HepG2 (cell line): ENCODE data around the gene GRIK5. TPM values are rescaled to one million over a fixed set of nuclear protein-coding genes. Genes with fewer than 3 reads are reported as not detected.

Experiments used
- ATAC-seq: fragments of 200-7000 bp; cut with Tn5 transposase; 3 replicates; pipeline ENCODE4 v1.9.1; 2020; ENCODE audit warnings: mild to moderate bottlenecking, moderate library complexity
- BruUV-seq: library from RNA; stranded (reverse); fragments of 400-500 nt; replicated peaks from 2 replicates; lab custom pipeline; 2021; lab: Mats Ljungman, UMichigan
- CTCF ChIA-PET: fragments of 300-600 bp; formaldehyde crosslinking; extraction: SDS; loops from one replicate; lab custom pipeline; 2021; ENCODE audit warnings: low total read pairs, inconsistent platforms, low intra/inter-chr PET ratio; lab: Yijun Ruan, JAX
- POLR2A ChIA-PET: fragments of 350-600 bp; sonication (Branson Sonifier 250); formaldehyde crosslinking; loops from one replicate; lab custom pipeline; 2020; ENCODE audit warnings: antibody characterized with exemption, inconsistent platforms; lab: Yijun Ruan, JAX
- DNase-seq: peaks from one replicate; pipeline ENCODE4 v3.0.0-alpha.2; 2015; ENCODE audit warnings: low spot score
- FAIRE-seq: peaks from 3 replicates; lab custom pipeline; 2011; peaks lifted over from hg19 to GRCh38; lab: Jason Lieb, UNC
- H2AFZ ChIP-seq: one replicate; pipeline ENCODE4 v1.6.1; 2011; ENCODE audit warnings: low read length, inconsistent platforms
- H3K27ac ChIP-seq: fragments of 300-600 bp; 3 replicates; pipeline ENCODE4 v1.8.0; 2011; ENCODE audit warnings: mixed run types, mild to moderate bottlenecking, mixed read lengths, low read length, inconsistent platforms; ENCODE audit not compliant: insufficient read depth; ENCODE audit errors: extremely low read length
- H3K27me3 ChIP-seq, 2 experiments: fragments of 200-600 bp in 1 of 2; 2 replicates in 1 of 2; 3 replicates in 1 of 2; pipeline versions ENCODE4 v1.6.0 to v1.8.0; 2011; ENCODE audit warnings: low read length in 2 of 2, mild to moderate bottlenecking in 2 of 2, moderate library complexity in 2 of 2, inconsistent platforms in 1 of 2; ENCODE audit not compliant: insufficient read depth in 2 of 2, control insufficient read depth in 1 of 2
- H3K36me3 ChIP-seq, 2 experiments: fragments of 200-600 bp in 1 of 2; replicated peaks in 1 of 2; 2 replicates in 1 of 2; 3 replicates in 1 of 2; pipeline versions ENCODE4 v1.5.1 to v1.8.0; 2011; ENCODE audit warnings: low read length in 2 of 2, inconsistent platforms in 1 of 2; ENCODE audit not compliant: insufficient read depth in 2 of 2, control insufficient read depth in 1 of 2
- H3K4me1 ChIP-seq: 2 replicates; pipeline ENCODE4 v1.5.1; 2012; ENCODE audit warnings: low read length, inconsistent platforms; ENCODE audit not compliant: insufficient read depth
- H3K4me2 ChIP-seq: 2 replicates; pipeline ENCODE4 v1.6.0; 2011; ENCODE audit warnings: low read depth, low read length, inconsistent platforms
- H3K4me3 ChIP-seq, 3 experiments: fragments of 200-600 bp in 1 of 3; sonication (generic), shearing (Covaris generic) in 1 of 3; replicated peaks in 1 of 3; 2 replicates each; pipeline ENCODE4 v1.5.1; 2011 to 2016; ENCODE audit warnings: low read length in 3 of 3, inconsistent platforms in 2 of 3, low read depth in 2 of 3, mild to moderate bottlenecking in 2 of 3, control low read depth in 1 of 3, mixed read lengths in 1 of 3; ENCODE audit not compliant: insufficient read depth in 1 of 3
- H3K79me2 ChIP-seq: one replicate; pipeline ENCODE4 v1.6.1; 2011; ENCODE audit warnings: low read length, inconsistent platforms; ENCODE audit not compliant: insufficient read depth
- H3K9ac ChIP-seq: 2 replicates; pipeline ENCODE4 v1.6.0; 2011; ENCODE audit warnings: mild to moderate bottlenecking, low read depth, low read length, inconsistent platforms; ENCODE audit not compliant: insufficient read depth
- H3K9me3 ChIP-seq: 2 replicates; pipeline ENCODE4 v1.5.1; 2012; ENCODE audit warnings: mild to moderate bottlenecking, low read length
- H4K20me1 ChIP-seq: 2 replicates; pipeline ENCODE4 v1.6.0; 2011; ENCODE audit warnings: inconsistent platforms, mild to moderate bottlenecking, low read length, moderate library complexity; ENCODE audit not compliant: insufficient read depth
- HNRNPL ChIP-seq: fragments of 200-400 bp; formaldehyde crosslinking; IDR thresholded peaks from 2 replicates; pipeline ENCODE4 v1.6.1; 2017; ENCODE audit warnings: mild to moderate bottlenecking, low read depth, low read length
- KLF12 ChIP-seq: sonication (generic); formaldehyde crosslinking; IDR thresholded peaks from 2 replicates; pipeline ENCODE4 v1.4.0; 2020; ENCODE audit warnings: missing genetic modification reagents, borderline replicate concordance
- MAFG ChIP-seq: sonication (generic); formaldehyde crosslinking; IDR thresholded peaks from 2 replicates; pipeline ENCODE4 v1.5.1; 2020; ENCODE audit warnings: mild to moderate bottlenecking, missing genetic modification reagents
- MIXL1 ChIP-seq: IDR thresholded peaks from 2 replicates; pipeline ENCODE4 v1.6.1; 2016
- NFATC3 ChIP-seq: sonication (generic); formaldehyde crosslinking; IDR thresholded peaks from 2 replicates; pipeline ENCODE4 v1.5.1; 2020; ENCODE audit warnings: mild to moderate bottlenecking, missing genetic modification reagents
- SP2 ChIP-seq: sonication (generic); formaldehyde crosslinking; IDR thresholded peaks from 2 replicates; pipeline ENCODE4 v1.5.1; 2020; ENCODE audit warnings: mild to moderate bottlenecking, missing genetic modification reagents
- TCF7L2 ChIP-seq: IDR thresholded peaks from 2 replicates; pipeline ENCODE4 v1.6.1; 2011; ENCODE audit warnings: mild to moderate bottlenecking, low read depth, low read length, moderate library complexity
- U2AF2 ChIP-seq: fragments of 200-400 bp; formaldehyde crosslinking; IDR thresholded peaks from 2 replicates; pipeline ENCODE4 v1.6.1; 2017; ENCODE audit warnings: low read depth, mild to moderate bottlenecking, low read length
- ZBTB1 ChIP-seq: sonication (generic); formaldehyde crosslinking; IDR thresholded peaks from 2 replicates; pipeline ENCODE4 v1.4.0; 2020; ENCODE audit warnings: missing genetic modification reagents, borderline replicate concordance
- ZNF326 ChIP-seq: sonication (generic); formaldehyde crosslinking; IDR thresholded peaks from 2 replicates; pipeline ENCODE4 v1.4.0; 2020; ENCODE audit warnings: missing genetic modification reagents, borderline replicate concordance
- ZNF335 ChIP-seq: sonication (generic); formaldehyde crosslinking; IDR thresholded peaks from 2 replicates; pipeline ENCODE4 v1.4.0; 2020; ENCODE audit warnings: missing genetic modification reagents
- WGBS: methylation state at CpG from one replicate; pipeline ENCODE4 v1.1.6; 2017; ENCODE audit warnings: low lambda C conversion rate; 5-methylcytosine and 5-hydroxymethylcytosine counted together
- in situ Hi-C: cut with HindIII; loops from 2 replicates; pipeline ENCODE4 v1.10.0; 2017; ENCODE audit warnings: low pct_unique_long_range_greater_than_20kb; ENCODE audit not compliant: extremely low pct_ligation_motif_present
- intact Hi-C: fragments of 100-400 bp; cut with micrococcal nuclease; formaldehyde crosslinking; loops from one replicate; pipeline ENCODE4 v1.10.0; 2022; ENCODE audit not compliant: unreplicated experiment
- polyA plus RNA-seq, 8 experiments: library from polyadenylated mRNA; depleted of rRNA in 3 of 8; stranded (reverse) in 7 of 8; unstranded in 1 of 8; fragments of >200 nt; fragmentation: Illumina TruSeq in 4 of 8; extraction: Trizol in 4 of 8; gene quantifications; 2 replicates each; pipeline versions ENCODE4 v1.2.1 to v1.2.3, GENCODE V29; 2011 to 2016; ENCODE audit warnings: low read depth in 4 of 8, missing spikeins in 1 of 8, mixed read lengths in 1 of 8; ENCODE audit not compliant: insufficient read depth in 1 of 8
- total RNA-seq, 5 experiments: library from RNA; depleted of rRNA; stranded (reverse); fragments of >200 nt; fragmentation: Illumina TruSeq; extraction: Trizol; gene quantifications; 2 replicates each; pipeline ENCODE4 v1.2.3, GENCODE V29; 2016; ENCODE audit warnings: low read depth in 1 of 5
- TF ChIP-seq, protein P1 (sequence below), 2 experiments: sonication (generic) in 1 of 2; formaldehyde crosslinking in 1 of 2; IDR thresholded peaks; 2 replicates each; pipeline versions ENCODE4 v1.4.0 to v1.6.1; 2018 to 2020; ENCODE audit warnings: missing genetic modification reagents in 2 of 2, borderline replicate concordance in 1 of 2, low read depth in 1 of 2, mild to moderate bottlenecking in 1 of 2, missing biosample characterization in 1 of 2
- TF ChIP-seq, protein P2 (sequence below): sonication (generic); formaldehyde crosslinking; conservative IDR thresholded peaks from 2 replicates; pipeline ENCODE4 v1.8.1; 2023; ENCODE audit warnings: missing genetic modification reagents
- TF ChIP-seq, protein P3 (sequence below): sonication (generic); formaldehyde crosslinking; IDR thresholded peaks from 2 replicates; pipeline ENCODE4 v1.8.0; 2022; ENCODE audit warnings: low read depth, missing genetic modification reagents

Gene GRIK5
- total and polyA plus RNA-seq, 2 of the 13 experiments (the other 11 are each of a cell fraction or from before 2014, with no cell fraction given) = not detected

DNA sequence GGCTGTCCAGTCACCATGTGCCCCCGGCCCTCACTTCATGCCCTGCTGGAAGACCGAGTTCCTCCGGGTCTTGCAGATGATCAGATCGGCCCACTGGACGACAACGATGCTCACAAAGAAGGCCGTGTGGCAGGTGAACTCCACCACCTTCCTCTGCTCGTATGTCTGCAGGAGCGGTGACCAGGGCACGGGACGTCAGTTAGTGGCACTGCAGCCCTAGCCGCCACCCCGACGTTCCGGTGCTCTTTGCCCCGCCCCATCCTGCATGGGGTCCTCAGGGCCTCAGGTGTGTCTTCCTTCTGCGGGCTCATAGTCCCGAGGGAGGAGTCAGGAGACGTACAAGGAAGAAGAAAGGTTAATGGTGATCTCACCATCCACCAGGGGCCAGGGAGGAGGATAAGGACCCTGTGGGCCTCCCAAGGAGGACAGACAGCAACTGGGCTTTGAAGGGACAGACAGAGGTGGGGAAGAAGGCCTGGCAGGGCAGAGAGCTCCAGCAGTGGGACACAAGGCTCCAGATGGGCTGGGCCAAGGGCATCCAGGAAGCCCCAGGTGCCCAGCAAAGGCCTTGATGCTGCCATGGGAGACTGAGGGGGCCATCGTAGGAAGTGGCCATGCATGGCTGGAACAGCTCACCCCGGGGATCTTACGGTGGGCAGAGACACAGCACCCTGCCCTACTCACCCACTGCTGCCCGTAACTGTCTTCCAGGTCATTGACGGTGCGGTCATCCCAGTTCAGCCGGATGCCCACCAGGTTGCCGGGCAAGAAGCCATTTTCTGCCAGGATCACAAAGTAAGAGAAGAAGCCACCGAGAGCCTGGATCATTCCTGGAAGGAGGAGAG, 101.0 kb downstream of the GRIK5 start:
- Histone ChIP-seq H3K27ac (no peak overlapping the region), H3K9me3 (no peaks in the 10 kb centered on the region), H3K4me2 (no peak overlapping the region), H3K36me3 (no peaks in the 10 kb centered on the region)
- no peak for ATAC-seq
- POLR2A ChIA-PET = no interaction called here
- no peak for DNase-seq
- no TSS peak for BruUV-seq
- TF ChIP-seq HNRNPL (no peak), KLF12 (CRISPR knock-in tag) (no peak), ZNF326 (no peak), ZNF335 (CRISPR knock-in tag) (no peak), SP2 (CRISPR knock-in tag) (no peak), MAFG (CRISPR knock-in tag) (no peak), ZBTB1 (CRISPR knock-in tag) (no peak), TCF7L2 (no peak), NFATC3 (CRISPR knock-in tag) (no peak), MIXL1 (CRISPR knock-in tag) (no peak), U2AF2 (no peak)
- TF ChIP-seq, protein P1, sequence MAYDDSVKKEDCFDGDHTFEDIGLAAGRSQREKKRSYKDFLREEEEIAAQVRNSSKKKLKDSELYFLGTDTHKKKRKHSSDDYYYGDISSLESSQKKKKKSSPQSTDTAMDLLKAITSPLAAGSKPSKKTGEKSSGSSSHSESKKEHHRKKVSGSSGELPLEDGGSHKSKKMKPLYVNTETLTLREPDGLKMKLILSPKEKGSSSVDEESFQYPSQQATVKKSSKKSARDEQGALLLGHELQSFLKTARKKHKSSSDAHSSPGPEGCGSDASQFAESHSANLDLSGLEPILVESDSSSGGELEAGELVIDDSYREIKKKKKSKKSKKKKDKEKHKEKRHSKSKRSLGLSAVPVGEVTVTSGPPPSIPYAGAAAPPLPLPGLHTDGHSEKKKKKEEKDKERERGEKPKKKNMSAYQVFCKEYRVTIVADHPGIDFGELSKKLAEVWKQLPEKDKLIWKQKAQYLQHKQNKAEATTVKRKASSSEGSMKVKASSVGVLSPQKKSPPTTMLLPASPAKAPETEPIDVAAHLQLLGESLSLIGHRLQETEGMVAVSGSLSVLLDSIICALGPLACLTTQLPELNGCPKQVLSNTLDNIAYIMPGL (CRISPR knock-in tag; IDR thresholded peaks at IDR 0.05; ENCODE audit: borderline replicate concordance in 1 of 2, low read depth in 1 of 2) = no peak
- TF ChIP-seq, protein P2, sequence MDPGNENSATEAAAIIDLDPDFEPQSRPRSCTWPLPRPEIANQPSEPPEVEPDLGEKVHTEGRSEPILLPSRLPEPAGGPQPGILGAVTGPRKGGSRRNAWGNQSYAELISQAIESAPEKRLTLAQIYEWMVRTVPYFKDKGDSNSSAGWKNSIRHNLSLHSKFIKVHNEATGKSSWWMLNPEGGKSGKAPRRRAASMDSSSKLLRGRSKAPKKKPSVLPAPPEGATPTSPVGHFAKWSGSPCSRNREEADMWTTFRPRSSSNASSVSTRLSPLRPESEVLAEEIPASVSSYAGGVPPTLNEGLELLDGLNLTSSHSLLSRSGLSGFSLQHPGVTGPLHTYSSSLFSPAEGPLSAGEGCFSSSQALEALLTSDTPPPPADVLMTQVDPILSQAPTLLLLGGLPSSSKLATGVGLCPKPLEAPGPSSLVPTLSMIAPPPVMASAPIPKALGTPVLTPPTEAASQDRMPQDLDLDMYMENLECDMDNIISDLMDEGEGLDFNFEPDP (CRISPR knock-in tag) = no peak
- TF ChIP-seq, protein P3, sequence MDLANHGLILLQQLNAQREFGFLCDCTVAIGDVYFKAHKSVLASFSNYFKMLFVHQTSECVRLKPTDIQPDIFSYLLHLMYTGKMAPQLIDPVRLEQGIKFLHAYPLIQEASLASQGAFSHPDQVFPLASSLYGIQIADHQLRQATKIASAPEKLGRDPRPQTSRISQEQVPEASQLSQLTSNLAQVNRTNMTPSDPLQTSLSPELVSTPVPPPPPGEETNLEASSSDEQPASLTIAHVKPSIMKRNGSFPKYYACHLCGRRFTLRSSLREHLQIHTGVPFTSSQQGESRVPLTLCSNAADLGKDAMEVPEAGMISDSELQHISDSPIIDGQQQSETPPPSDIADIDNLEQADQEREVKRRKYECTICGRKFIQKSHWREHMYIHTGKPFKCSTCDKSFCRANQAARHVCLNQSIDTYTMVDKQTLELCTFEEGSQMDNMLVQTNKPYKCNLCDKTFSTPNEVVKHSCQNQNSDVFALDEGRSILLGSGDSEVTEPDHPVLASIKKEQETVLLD (CRISPR knock-in tag) = no peak
- TF ChIP-seq, all 625 proteins: peak for 0
- no peak overlapping the region for H3K4me3 ChIP-seq
- in situ Hi-C loops (no loop called here), intact Hi-C loops (no loop called here)
- H3K4me1 ChIP-seq = no peaks in the 10 kb centered on the region
- no peak for FAIRE-seq
- H4K20me1 ChIP-seq = no peaks in the 10 kb centered on the region
- peaks cover 12 to 51% of the 10 kb centered on the region in 2 experiments; a peak in 4 of 5 replicates for H3K27me3 ChIP-seq
- H2AFZ ChIP-seq = no peak overlapping the region
- H3K9ac ChIP-seq = no peak overlapping the region
- CTCF ChIA-PET = no interaction called here
- WGBS = 17% methylated on average over 23 of the region's 28 CpGs
- no peaks in the 10 kb centered on the region for H3K79me2 ChIP-seq
